Measurements from ENCODE around the gene SP2.

DNA sequence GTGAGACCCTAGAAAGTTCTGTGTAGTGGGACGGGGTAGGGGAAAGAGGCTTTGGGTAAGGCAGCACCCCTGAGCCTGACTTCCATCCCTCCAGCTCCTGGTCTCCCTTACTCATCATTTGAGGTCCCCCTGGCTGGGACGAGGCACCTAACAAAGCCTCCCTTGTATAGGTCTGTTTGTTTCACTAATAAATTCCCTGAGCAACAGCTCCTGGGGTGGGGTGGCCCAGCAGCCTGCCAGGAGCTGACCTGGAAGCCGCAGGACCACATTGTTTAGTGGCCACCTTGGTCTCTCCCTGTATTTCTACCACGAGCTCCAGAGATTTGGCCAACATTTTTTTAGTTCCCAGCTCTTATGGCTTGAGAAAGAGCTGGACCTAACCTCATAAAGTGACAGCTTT lies 54.4 kb downstream of the SP2 start:
- TF ChIP-seq GATA3 (IDR thresholded peaks at IDR 0.05; ENCODE audit: low read depth, low read length) (no peak), GATA2 (IDR thresholded peaks at IDR 0.05; ENCODE audit: low read depth, low read length) (no peak)

Data from SH-SY5Y (cell line).